Measurements from ENCODE around the gene AOPEP.
A peak's percentile ranks its signal among the peaks of the same experiment; 100 is the strongest.
"Not testable (repeated sequence)": the region's sequence is repeated elsewhere in the genome, so short reads cannot be mapped to it uniquely, and the experiment has no call there.

Gene AOPEP

DNA sequence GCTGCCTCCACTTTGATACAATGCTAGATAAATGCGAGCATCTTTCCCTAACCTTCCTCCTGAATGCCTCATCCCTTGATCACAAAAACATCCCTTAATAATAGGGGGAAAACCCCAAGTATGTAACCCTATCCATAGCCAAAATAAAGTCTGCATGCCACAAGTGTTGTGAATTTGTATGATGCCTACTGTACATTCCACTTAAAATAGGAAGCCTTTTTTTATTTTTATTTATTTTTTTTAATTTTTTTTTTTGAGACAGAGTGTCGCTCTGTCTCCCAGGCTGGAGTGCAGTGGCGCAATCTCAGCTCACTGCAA lies 207.0 kb downstream of the AOPEP start:
- no peak overlapping the region for H3K27ac ChIP-seq (ENCODE audit: low read depth in 2 of 2, low read length in 2 of 2)
- no peak overlapping the region for H3K9ac ChIP-seq (ENCODE audit: low read depth in 1 of 2, low read length in 2 of 2)
- peaks cover 9 to 26% of the 10 kb centered on the region in 2 donors for H3K4me1 ChIP-seq (ENCODE audit: control insufficient read depth in 2 of 2, insufficient read depth in 2 of 2, low read length in 2 of 2)
- no peaks in the 10 kb centered on the region for H3K9me3 ChIP-seq (ENCODE audit: control insufficient read depth in 2 of 2, low read length in 2 of 2)
- H3K27me3 ChIP-seq (ENCODE audit: control insufficient read depth in 2 of 2, insufficient read depth in 2 of 2, low read length in 2 of 2): no peaks in the 10 kb centered on the region
- H3K4me3 ChIP-seq (ENCODE audit: low read length in 2 of 2): no peak overlapping the region
- no peaks in the 10 kb centered on the region for H3K36me3 ChIP-seq (ENCODE audit: control insufficient read depth in 2 of 2, insufficient read depth in 2 of 2, low read length in 2 of 2)

DNA sequence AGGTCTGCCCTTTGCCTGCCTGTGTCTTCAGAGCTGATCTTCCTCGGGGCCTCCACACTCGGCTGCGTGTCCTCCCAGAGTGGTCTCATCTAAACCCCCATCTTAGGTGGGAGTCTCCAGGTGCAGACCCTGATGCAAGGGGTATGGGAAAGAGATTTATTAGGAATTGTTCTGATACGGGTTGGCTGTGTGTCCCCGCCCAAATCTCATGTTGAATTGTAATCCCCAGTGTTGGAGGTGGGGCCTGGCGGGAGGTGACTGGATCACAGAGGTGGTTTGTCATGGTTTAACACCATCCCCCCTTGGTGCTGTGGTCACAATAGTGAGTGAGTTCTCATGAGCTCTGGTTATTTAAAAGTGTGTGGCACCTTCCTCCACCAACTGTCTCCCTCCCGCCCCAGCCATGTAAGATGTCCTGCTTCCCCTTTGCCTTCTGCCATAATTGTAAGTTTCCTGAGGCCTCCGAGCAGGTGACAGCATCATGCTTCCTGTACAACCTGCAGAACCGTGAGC lies 208.4 kb downstream of the AOPEP start:
- Histone ChIP-seq H3K4me3 (ENCODE audit: low read length in 2 of 2) (no peak overlapping the region), H3K27ac (ENCODE audit: low read depth in 2 of 2, low read length in 2 of 2) (no peak overlapping the region), H3K36me3 (ENCODE audit: control insufficient read depth in 2 of 2, insufficient read depth in 2 of 2, low read length in 2 of 2) (no peaks in the 10 kb centered on the region), H3K27me3 (ENCODE audit: control insufficient read depth in 2 of 2, insufficient read depth in 2 of 2, low read length in 2 of 2) (no peaks in the 10 kb centered on the region), H3K4me1 (ENCODE audit: control insufficient read depth in 2 of 2, insufficient read depth in 2 of 2, low read length in 2 of 2) (peaks cover 9 to 25% of the 10 kb centered on the region in 2 donors), H3K9me3 (ENCODE audit: control insufficient read depth in 2 of 2, low read length in 2 of 2) (no peaks in the 10 kb centered on the region), H3K9ac (ENCODE audit: low read depth in 1 of 2, low read length in 2 of 2) (no peak overlapping the region)

DNA sequence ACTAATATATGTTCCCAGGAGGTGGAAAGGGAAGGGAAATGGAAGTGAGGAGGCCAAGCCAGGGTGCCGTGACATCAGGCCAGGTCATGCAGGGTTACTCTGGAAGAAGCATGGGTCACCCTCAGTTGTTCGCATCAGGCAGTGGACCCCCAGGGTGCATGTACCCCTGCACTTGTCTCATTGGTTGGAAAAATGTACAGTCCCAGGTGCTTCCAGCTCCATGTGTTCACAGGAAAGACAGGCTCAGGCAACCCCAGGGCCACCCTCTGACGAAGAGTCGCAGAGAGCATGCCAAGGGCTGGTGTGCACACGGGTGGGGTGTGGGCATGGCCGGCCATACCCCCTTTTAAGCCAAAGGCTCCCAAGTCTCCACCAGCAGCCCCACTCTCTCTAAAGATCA lies 208.9 kb downstream of the AOPEP start:
- Histone ChIP-seq H3K36me3 (ENCODE audit: control insufficient read depth in 2 of 2, insufficient read depth in 2 of 2, low read length in 2 of 2) (no peaks in the 10 kb centered on the region), H3K27me3 (ENCODE audit: control insufficient read depth in 2 of 2, insufficient read depth in 2 of 2, low read length in 2 of 2) (no peaks in the 10 kb centered on the region), H3K27ac (ENCODE audit: low read depth in 2 of 2, low read length in 2 of 2) (no peak overlapping the region), H3K9ac (ENCODE audit: low read depth in 1 of 2, low read length in 2 of 2) (no peak overlapping the region), H3K9me3 (ENCODE audit: control insufficient read depth in 2 of 2, low read length in 2 of 2) (no peaks in the 10 kb centered on the region), H3K4me1 (ENCODE audit: control insufficient read depth in 2 of 2, insufficient read depth in 2 of 2, low read length in 2 of 2) (peaks cover 8 to 20% of the 10 kb centered on the region in 2 donors), H3K4me3 (ENCODE audit: low read length in 2 of 2) (no peak overlapping the region)

GRCh38 chr9:94936419-94936818 lies 209.9 kb downstream of the AOPEP start:
- H3K27me3 ChIP-seq (ENCODE audit: control insufficient read depth in 2 of 2, insufficient read depth in 2 of 2, low read length in 2 of 2): no peaks in the 10 kb centered on the region
- H3K4me1 ChIP-seq (ENCODE audit: control insufficient read depth in 2 of 2, insufficient read depth in 2 of 2, low read length in 2 of 2): peaks cover 11 to 22% of the 10 kb centered on the region in 2 donors
- no peaks in the 10 kb centered on the region for H3K9me3 ChIP-seq (ENCODE audit: control insufficient read depth in 2 of 2, low read length in 2 of 2)
- H3K36me3 ChIP-seq (ENCODE audit: control insufficient read depth in 2 of 2, insufficient read depth in 2 of 2, low read length in 2 of 2): no peaks in the 10 kb centered on the region
- no peak overlapping the region for H3K4me3 ChIP-seq (ENCODE audit: low read length in 2 of 2)
- no peak overlapping the region for H3K9ac ChIP-seq (ENCODE audit: low read depth in 1 of 2, low read length in 2 of 2)
- peak overlapping the region in 1 of 2 donors; percentile 4 for H3K27ac ChIP-seq (ENCODE audit: low read depth in 2 of 2, low read length in 2 of 2)

- peak overlapping the region in 1 of 2 donors; percentile 23 for H3K27ac ChIP-seq (ENCODE audit: low read depth in 2 of 2, low read length in 2 of 2)
- H3K4me1 ChIP-seq (ENCODE audit: control insufficient read depth in 2 of 2, insufficient read depth in 2 of 2, low read length in 2 of 2): peaks cover 11 to 18% of the 10 kb centered on the region in 2 donors
- no peaks in the 10 kb centered on the region for H3K36me3 ChIP-seq (ENCODE audit: control insufficient read depth in 2 of 2, insufficient read depth in 2 of 2, low read length in 2 of 2)
- no peaks in the 10 kb centered on the region for H3K9me3 ChIP-seq (ENCODE audit: control insufficient read depth in 2 of 2, low read length in 2 of 2)
- no peak overlapping the region for H3K9ac ChIP-seq (ENCODE audit: low read depth in 1 of 2, low read length in 2 of 2)
- H3K4me3 ChIP-seq (ENCODE audit: low read length in 2 of 2): no peak overlapping the region
- H3K27me3 ChIP-seq (ENCODE audit: control insufficient read depth in 2 of 2, insufficient read depth in 2 of 2, low read length in 2 of 2): no peaks in the 10 kb centered on the region
Observed at GRCh38 chr9:94937214-94937903, 210.9 kb downstream of the AOPEP start.

DNA sequence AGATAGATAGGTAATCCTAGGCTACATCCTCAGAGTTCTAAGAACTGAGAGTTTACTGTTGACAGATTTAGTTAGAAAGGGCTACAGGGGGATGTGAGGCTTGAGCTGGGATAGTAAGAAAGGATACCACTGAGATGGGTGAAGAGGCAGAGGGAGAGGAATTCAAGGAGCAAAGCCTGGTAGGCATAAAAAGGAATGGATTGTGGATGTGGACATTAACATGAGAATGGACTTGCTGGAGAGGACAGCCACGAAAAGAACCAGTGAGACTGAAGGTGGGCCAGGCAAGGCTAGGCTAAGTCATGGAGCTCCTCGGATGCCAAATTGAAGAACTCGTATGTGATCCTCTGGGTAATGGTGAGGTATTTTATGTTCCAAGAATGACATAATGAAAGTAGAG lies 211.9 kb downstream of the AOPEP start:
- no peaks in the 10 kb centered on the region for H3K9me3 ChIP-seq (ENCODE audit: control insufficient read depth in 2 of 2, low read length in 2 of 2)
- no peaks in the 10 kb centered on the region for H3K36me3 ChIP-seq (ENCODE audit: control insufficient read depth in 2 of 2, insufficient read depth in 2 of 2, low read length in 2 of 2)
- H3K27me3 ChIP-seq (ENCODE audit: control insufficient read depth in 2 of 2, insufficient read depth in 2 of 2, low read length in 2 of 2): no peaks in the 10 kb centered on the region
- H3K4me1 ChIP-seq (ENCODE audit: control insufficient read depth in 2 of 2, insufficient read depth in 2 of 2, low read length in 2 of 2): peaks cover 8 to 15% of the 10 kb centered on the region in 2 donors
- no peak overlapping the region for H3K9ac ChIP-seq (ENCODE audit: low read depth in 1 of 2, low read length in 2 of 2)
- H3K27ac ChIP-seq (ENCODE audit: low read depth in 2 of 2, low read length in 2 of 2): peak overlapping the region in 1 of 2 donors; percentile 6
- H3K4me3 ChIP-seq (ENCODE audit: low read length in 2 of 2): no peak overlapping the region

DNA sequence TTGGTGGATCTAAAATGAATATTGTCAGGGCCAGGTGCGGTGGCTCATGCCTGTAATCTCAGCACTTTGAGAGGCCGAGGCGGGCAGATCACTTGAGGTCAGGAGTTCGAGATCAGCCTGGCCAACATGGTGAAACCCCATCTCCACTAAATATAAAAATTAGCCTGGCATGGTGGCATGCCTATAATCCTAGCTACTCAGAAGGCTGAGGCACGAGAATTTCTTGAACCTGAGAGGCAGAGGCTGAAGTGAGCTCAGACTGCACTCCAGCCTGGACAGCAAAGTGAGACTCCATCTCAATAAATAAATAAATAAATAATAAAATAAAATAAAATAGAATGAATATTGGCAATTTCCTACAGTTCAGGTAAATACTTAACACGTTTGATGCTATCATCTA lies 213.8 kb downstream of the AOPEP start:
- H3K27me3 ChIP-seq (ENCODE audit: control insufficient read depth in 2 of 2, insufficient read depth in 2 of 2, low read length in 2 of 2); H3K36me3 ChIP-seq (ENCODE audit: control insufficient read depth in 2 of 2, insufficient read depth in 2 of 2, low read length in 2 of 2); H3K9me3 ChIP-seq (ENCODE audit: control insufficient read depth in 2 of 2, low read length in 2 of 2); H3K9ac ChIP-seq (ENCODE audit: low read depth in 1 of 2, low read length in 2 of 2); H3K4me3 ChIP-seq (ENCODE audit: low read length in 2 of 2): not testable (repeated sequence)
- H3K4me1 ChIP-seq (ENCODE audit: control insufficient read depth in 2 of 2, insufficient read depth in 2 of 2, low read length in 2 of 2): peaks cover 8 to 16% of the 10 kb centered on the region in 2 donors
- H3K27ac ChIP-seq (ENCODE audit: low read depth in 2 of 2, low read length in 2 of 2): peak overlapping the region in 1 of 2 donors; percentile 61

- Histone ChIP-seq H3K27me3 (ENCODE audit: control insufficient read depth in 2 of 2, insufficient read depth in 2 of 2, low read length in 2 of 2) (no peaks in the 10 kb centered on the region), H3K9me3 (ENCODE audit: control insufficient read depth in 2 of 2, low read length in 2 of 2) (no peaks in the 10 kb centered on the region), H3K27ac (ENCODE audit: low read depth in 2 of 2, low read length in 2 of 2) (peak overlapping the region; percentile 61), H3K9ac (ENCODE audit: low read depth in 1 of 2, low read length in 2 of 2) (no peak overlapping the region), H3K4me1 (ENCODE audit: control insufficient read depth in 2 of 2, insufficient read depth in 2 of 2, low read length in 2 of 2) (peaks cover 8 to 22% of the 10 kb centered on the region in 2 donors), H3K36me3 (ENCODE audit: control insufficient read depth in 2 of 2, insufficient read depth in 2 of 2, low read length in 2 of 2) (no peaks in the 10 kb centered on the region), H3K4me3 (ENCODE audit: low read length in 2 of 2) (peak overlapping the region in 1 of 2 donors; percentile 17)
Observed at GRCh38 chr9:94941211-94941875, 214.8 kb downstream of the AOPEP start.

DNA sequence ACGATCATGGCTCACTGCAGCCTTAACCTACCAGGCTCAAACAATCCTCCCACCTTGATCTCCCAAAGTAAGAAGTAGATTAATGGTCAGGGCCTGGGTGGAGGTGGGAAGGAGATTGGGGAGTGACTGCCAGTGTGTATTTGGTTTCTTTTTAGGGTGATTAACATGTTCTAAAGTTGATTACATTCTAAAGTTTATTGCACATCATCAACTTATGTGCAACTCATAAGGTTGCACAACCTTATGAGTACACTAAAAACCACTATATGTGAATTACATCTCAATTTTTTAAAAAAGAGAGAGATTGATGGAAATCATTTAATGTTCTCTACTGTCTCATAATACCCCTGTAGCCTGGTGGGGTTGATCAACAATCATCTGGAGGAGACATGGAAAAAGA lies 218.1 kb downstream of the AOPEP start:
- Histone ChIP-seq H3K9ac (ENCODE audit: low read depth in 1 of 2, low read length in 2 of 2) (no peak overlapping the region), H3K27ac (ENCODE audit: low read depth in 2 of 2, low read length in 2 of 2) (no peak overlapping the region), H3K4me3 (ENCODE audit: low read length in 2 of 2) (no peak overlapping the region), H3K27me3 (ENCODE audit: control insufficient read depth in 2 of 2, insufficient read depth in 2 of 2, low read length in 2 of 2) (no peaks in the 10 kb centered on the region), H3K9me3 (ENCODE audit: control insufficient read depth in 2 of 2, low read length in 2 of 2) (no peaks in the 10 kb centered on the region), H3K36me3 (ENCODE audit: control insufficient read depth in 2 of 2, insufficient read depth in 2 of 2, low read length in 2 of 2) (no peaks in the 10 kb centered on the region), H3K4me1 (ENCODE audit: control insufficient read depth in 2 of 2, insufficient read depth in 2 of 2, low read length in 2 of 2) (peaks cover 8 to 18% of the 10 kb centered on the region in 2 donors)

Data from mucosa of rectum (tissue), 2 donors.